RCC 7860 (cell line): ENCODE results near the gene NPAS3.

ENCODE experiments used
- DNase-seq: peaks from one replicate; pipeline ENCODE4 v3.0.0-alpha.2; 2015; ENCODE audit warnings: low spot score
- FAIRE-seq: peaks from 2 replicates; lab custom pipeline; 2012; peaks lifted over from hg19 to GRCh38; lab: Jason Lieb, UNC

NPAS3 gene

GRCh38 chr14:33009673-33010072 is 71.0 kb downstream of the NPAS3 start:
- DNase-seq (no peak), FAIRE-seq (no peak)

- no peak for DNase-seq
- no peak for FAIRE-seq
Measured at GRCh38 chr14:33010495-33010894, 71.8 kb downstream of the NPAS3 start.

GRCh38 chr14:33014710-33015109 is 76.0 kb downstream of the NPAS3 start:
- no peak for DNase-seq
- no peak for FAIRE-seq

GRCh38 chr14:33016613-33017012 is 77.9 kb downstream of the NPAS3 start:
- DNase-seq (no peak), FAIRE-seq (no peak)

GRCh38 chr14:33017016-33017415 is 78.3 kb downstream of the NPAS3 start:
- FAIRE-seq, result no peak
- DNase-seq, result no peak

- no peak for FAIRE-seq
- no peak for DNase-seq
Measured at GRCh38 chr14:33019346-33019745, 80.7 kb downstream of the NPAS3 start.

GRCh38 chr14:33026850-33027430 is 88.3 kb downstream of the NPAS3 start:
- no peak for FAIRE-seq

GRCh38 chr14:33029511-33029910 is 90.8 kb downstream of the NPAS3 start:
- FAIRE-seq (no peak), DNase-seq (no peak)

More at GRCh38 chr14:33026850-33027430, 88.3 kb downstream of the NPAS3 start:
- DNase-seq, result no peak

GRCh38 chr14:33030386-33030785 is 91.7 kb downstream of the NPAS3 start:
- no peak for FAIRE-seq

GRCh38 chr14:33035416-33036194 is 96.9 kb downstream of the NPAS3 start:
- no peak for FAIRE-seq

More at GRCh38 chr14:33030386-33030785, 91.7 kb downstream of the NPAS3 start:
- DNase-seq, result no peak

GRCh38 chr14:33039311-33039710 is 100.6 kb downstream of the NPAS3 start:
- no peak for DNase-seq

More at GRCh38 chr14:33035416-33036194, 96.9 kb downstream of the NPAS3 start:
- DNase-seq, result no peak

GRCh38 chr14:33040372-33041140 is 101.9 kb downstream of the NPAS3 start:
- DNase-seq (no peak), FAIRE-seq (no peak)

More at GRCh38 chr14:33039311-33039710, 100.6 kb downstream of the NPAS3 start:
- FAIRE-seq, result no peak

GRCh38 chr14:33042591-33042990 is 103.9 kb downstream of the NPAS3 start:
- no peak for DNase-seq
- FAIRE-seq, result no peak

- FAIRE-seq, result no peak
- DNase-seq, result no peak
Measured at GRCh38 chr14:33045760-33046159, 107.1 kb downstream of the NPAS3 start.

GRCh38 chr14:33052943-33053342 is 114.3 kb downstream of the NPAS3 start:
- FAIRE-seq (no peak), DNase-seq (no peak)

- FAIRE-seq, result no peak
- DNase-seq, result no peak
Measured at GRCh38 chr14:33056213-33056612, 117.5 kb downstream of the NPAS3 start.

- DNase-seq (no peak), FAIRE-seq (no peak)
Measured at GRCh38 chr14:33057585-33057984, 118.9 kb downstream of the NPAS3 start.

- no peak for DNase-seq
- FAIRE-seq, result no peak
Measured at GRCh38 chr14:33061667-33062325, 123.1 kb downstream of the NPAS3 start.

- FAIRE-seq, result no peak
Measured at GRCh38 chr14:33062476-33062875, 123.8 kb downstream of the NPAS3 start.

GRCh38 chr14:33062881-33063280 is 124.2 kb downstream of the NPAS3 start:
- FAIRE-seq, result no peak
- DNase-seq, result no peak

More at GRCh38 chr14:33062476-33062875, 123.8 kb downstream of the NPAS3 start:
- DNase-seq, result no peak

GRCh38 chr14:33063521-33063920 is 124.8 kb downstream of the NPAS3 start:
- no peak for FAIRE-seq
- no peak for DNase-seq
